Uterus (tissue), 4 donors: ENCODE results near the gene TBC1D3B. TPM values are rescaled to one million over a fixed set of nuclear protein-coding genes. Genes with fewer than 3 reads are reported as not detected.
"Not testable (repeated sequence)": the region's sequence is repeated elsewhere in the genome, so short reads cannot be mapped to it uniquely, and the experiment has no call there.

Experiments
- DNase-seq, 2 donors: peaks; one replicate each; pipeline ENCODE4 v3.0.0-alpha.2; 2019 to 2020
- H3K27ac ChIP-seq, 2 donors: fragments of 200-600 bp; sonication (generic); 1 replicate in 1 of 2; 2 replicates in 1 of 2; pipeline ENCODE4 v1.5.1; 2016 to 2018
- H3K27me3 ChIP-seq, 2 donors: fragments of 200-600 bp; sonication (generic); one replicate each; pipeline ENCODE4 v1.5.1; 2018 to 2019; ENCODE audit warnings: control low read depth in 1 of 2
- H3K36me3 ChIP-seq, 2 donors: fragments of 200-600 bp; sonication (generic); one replicate each; pipeline ENCODE4 v1.5.1; 2019; ENCODE audit warnings: control low read depth in 1 of 2
- H3K4me1 ChIP-seq, 2 donors: fragments of 200-600 bp; sonication (generic); one replicate each; pipeline ENCODE4 v1.5.1; 2018 to 2019; ENCODE audit warnings: control low read depth in 1 of 2
- H3K4me3 ChIP-seq, 2 donors: fragments of 200-600 bp; sonication (generic); 1 replicate in 1 of 2; 2 replicates in 1 of 2; pipeline ENCODE4 v1.5.1; 2018 to 2019; ENCODE audit warnings: mild to moderate bottlenecking in 1 of 2
- H3K9me3 ChIP-seq, 2 donors: fragments of 200-600 bp; sonication (generic); one replicate each; pipeline ENCODE4 v1.5.1; 2019; ENCODE audit warnings: control low read depth in 1 of 2
- CTCF ChIP-seq, 4 experiments: fragments of 200-600 bp in 2 of 4; fragments of 450-650 bp in 2 of 4; sonication (generic) in 2 of 4; IDR thresholded peaks; one replicate each; pipeline ENCODE4 v1.5.1; 2016 to 2019; ENCODE audit warnings: antibody characterized with exemption in 4 of 4, mild to moderate bottlenecking in 2 of 4, moderate library complexity in 1 of 4
- POLR2A ChIP-seq, 2 donors: fragments of 450-650 bp; IDR thresholded peaks; one replicate each; pipeline ENCODE4 v1.6.1; 2016; ENCODE audit warnings: antibody characterized with exemption in 2 of 2, mild to moderate bottlenecking in 1 of 2, moderate library complexity in 1 of 2
- intact Hi-C: fragments of 100-400 bp; cut with DNase I; formaldehyde crosslinking; loops from one replicate; pipeline ENCODE4 v1.15.1; 2023; ENCODE audit warnings: low total_unique reads
- total RNA-seq, 4 donors: library from RNA; depleted of rRNA in 3 of 4; stranded (reverse); fragments of >200 nt in 3 of 4; gene quantifications; one replicate each; pipeline versions ENCODE4 v1.1.0 to v1.2.4, GENCODE V29; 2014 to 2023
- donor health status: DM: yes; HTN: yes; CAD: no.

Gene TBC1D3B
- total RNA-seq, result 10 to 100 TPM in 1 of 4 donors, not detected in 3; 10.9 TPM

- H3K27me3 ChIP-seq, H3K4me3 ChIP-seq, H3K36me3 ChIP-seq, H3K27ac ChIP-seq, H3K9me3 ChIP-seq, H3K4me1 ChIP-seq, intact Hi-C loops, DNase-seq: not testable (repeated sequence)
Observed at GRCh38 chr17:36176536-36176935, at the start of gene TBC1D3B. TBC1D3B (minus strand) TSS chr17:36176636; CDS start chr17:36175050, 1,586 bp downstream.

GRCh38 chr17:36222967-36223366 is 46.5 kb upstream of the TBC1D3B start:
- intact Hi-C loops, H3K4me3 ChIP-seq, H3K27me3 ChIP-seq, DNase-seq, H3K9me3 ChIP-seq, H3K27ac ChIP-seq, H3K4me1 ChIP-seq, H3K36me3 ChIP-seq: not testable (repeated sequence)

- H3K4me1 ChIP-seq, H3K9me3 ChIP-seq, intact Hi-C loops, H3K27me3 ChIP-seq, H3K4me3 ChIP-seq, H3K27ac ChIP-seq, H3K36me3 ChIP-seq, DNase-seq: not testable (repeated sequence)
Observed at GRCh38 chr17:36221581-36222100, 45.2 kb upstream of the TBC1D3B start.

- H3K27me3 ChIP-seq, H3K36me3 ChIP-seq, DNase-seq, H3K27ac ChIP-seq, intact Hi-C loops, H3K9me3 ChIP-seq, H3K4me1 ChIP-seq, H3K4me3 ChIP-seq: not testable (repeated sequence)
Observed at GRCh38 chr17:36220737-36221580, 44.5 kb upstream of the TBC1D3B start.

GRCh38 chr17:36219556-36219955 is 43.1 kb upstream of the TBC1D3B start:
- H3K27ac ChIP-seq, DNase-seq, intact Hi-C loops, H3K4me1 ChIP-seq, H3K9me3 ChIP-seq, H3K4me3 ChIP-seq, H3K36me3 ChIP-seq, H3K27me3 ChIP-seq: not testable (repeated sequence)

GRCh38 chr17:36215406-36216308 is 39.2 kb upstream of the TBC1D3B start:
- intact Hi-C loops, DNase-seq: not testable (repeated sequence)

GRCh38 chr17:36214918-36215317 is 38.5 kb upstream of the TBC1D3B start:
- H3K27me3 ChIP-seq, result no peaks in the 10 kb centered on the region
- H3K4me1 ChIP-seq, result no peaks in the 10 kb centered on the region
- H3K4me3 ChIP-seq, result no peak overlapping the region
- no peak overlapping the region for H3K27ac ChIP-seq
- H3K36me3 ChIP-seq, result no peaks in the 10 kb centered on the region
- no peak for TF ChIP-seq POLR2A (IDR thresholded peaks at IDR 0.05)
- TF ChIP-seq CTCF (IDR thresholded peaks at IDR 0.05), result no peak
- intact Hi-C loops, result no loop called here
- no peaks in the 10 kb centered on the region for H3K9me3 ChIP-seq
- DNase-seq, result no peak

More at GRCh38 chr17:36215406-36216308, 39.2 kb upstream of the TBC1D3B start:
- not testable (repeated sequence) for H3K27ac ChIP-seq, H3K4me1 ChIP-seq, H3K4me3 ChIP-seq, H3K36me3 ChIP-seq, H3K9me3 ChIP-seq, H3K27me3 ChIP-seq

GRCh38 chr17:36213695-36214094 is 37.3 kb upstream of the TBC1D3B start:
- Histone ChIP-seq H3K36me3 (no peaks in the 10 kb centered on the region), H3K4me1 (no peaks in the 10 kb centered on the region), H3K4me3 (no peak overlapping the region), H3K27ac (no peak overlapping the region), H3K27me3 (no peaks in the 10 kb centered on the region), H3K9me3 (no peaks in the 10 kb centered on the region)
- no peak for TF ChIP-seq CTCF (IDR thresholded peaks at IDR 0.05)
- no peak for TF ChIP-seq POLR2A (IDR thresholded peaks at IDR 0.05)
- intact Hi-C loops, result no loop called here
- no peak for DNase-seq
